Measurements from ENCODE around the gene SLC39A9.

DNA sequence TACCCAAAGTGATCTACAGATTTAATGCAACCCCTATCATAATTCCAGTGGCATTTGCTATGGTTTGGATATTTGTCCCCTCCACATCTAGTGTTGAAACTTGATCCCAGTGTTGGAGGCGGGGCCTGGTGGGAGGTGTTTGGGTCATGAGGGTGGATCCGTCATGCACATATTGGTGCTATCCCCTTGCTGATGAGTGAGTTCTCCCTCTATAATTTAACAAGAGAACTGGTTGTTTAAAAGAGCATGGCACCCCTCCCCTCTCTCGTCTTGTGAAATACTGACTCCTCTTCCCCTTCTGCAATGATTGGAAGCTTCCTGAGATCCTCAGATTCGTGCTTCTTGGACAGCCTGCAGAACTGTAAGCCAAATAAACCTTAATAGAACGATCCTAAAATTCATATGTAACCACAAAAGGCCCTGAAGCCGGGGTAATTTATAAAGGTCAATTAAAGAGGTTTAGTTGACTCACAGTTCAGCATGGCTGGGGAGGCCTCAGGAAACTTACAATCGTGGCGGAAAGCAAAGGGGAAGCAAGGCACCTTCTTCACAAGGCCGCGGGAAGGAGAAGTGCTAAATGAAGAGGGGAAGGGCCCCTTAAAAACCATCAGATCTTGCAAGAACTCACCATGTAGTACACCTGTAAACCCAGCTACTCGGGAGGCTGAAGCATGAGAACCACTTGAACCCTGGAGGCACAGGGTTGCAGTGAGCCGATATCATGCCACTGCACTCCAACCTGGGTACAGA is 41.2 kb downstream of the SLC39A9 start:
- TF ChIP-seq, protein P1, sequence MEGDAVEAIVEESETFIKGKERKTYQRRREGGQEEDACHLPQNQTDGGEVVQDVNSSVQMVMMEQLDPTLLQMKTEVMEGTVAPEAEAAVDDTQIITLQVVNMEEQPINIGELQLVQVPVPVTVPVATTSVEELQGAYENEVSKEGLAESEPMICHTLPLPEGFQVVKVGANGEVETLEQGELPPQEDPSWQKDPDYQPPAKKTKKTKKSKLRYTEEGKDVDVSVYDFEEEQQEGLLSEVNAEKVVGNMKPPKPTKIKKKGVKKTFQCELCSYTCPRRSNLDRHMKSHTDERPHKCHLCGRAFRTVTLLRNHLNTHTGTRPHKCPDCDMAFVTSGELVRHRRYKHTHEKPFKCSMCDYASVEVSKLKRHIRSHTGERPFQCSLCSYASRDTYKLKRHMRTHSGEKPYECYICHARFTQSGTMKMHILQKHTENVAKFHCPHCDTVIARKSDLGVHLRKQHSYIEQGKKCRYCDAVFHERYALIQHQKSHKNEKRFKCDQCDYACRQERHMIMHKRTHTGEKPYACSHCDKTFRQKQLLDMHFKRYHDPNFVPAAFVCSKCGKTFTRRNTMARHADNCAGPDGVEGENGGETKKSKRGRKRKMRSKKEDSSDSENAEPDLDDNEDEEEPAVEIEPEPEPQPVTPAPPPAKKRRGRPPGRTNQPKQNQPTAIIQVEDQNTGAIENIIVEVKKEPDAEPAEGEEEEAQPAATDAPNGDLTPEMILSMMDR (IDR thresholded peaks at IDR 0.05), result no peak
- TF ChIP-seq KDM1A (IDR thresholded peaks at IDR 0.05; ENCODE audit: low read depth), result no peak
- TF ChIP-seq CEBPB (IDR thresholded peaks at IDR 0.05), result no peak
- no peak for TF ChIP-seq POLR2A (IDR thresholded peaks at IDR 0.05; ENCODE audit: low read length)
- TF ChIP-seq HOXA7 (CRISPR knock-in tag; IDR thresholded peaks at IDR 0.05), result no peak
- TF ChIP-seq SMC3 (IDR thresholded peaks at IDR 0.05), result no peak
- no peak for TF ChIP-seq CBX2 (IDR thresholded peaks at IDR 0.05; ENCODE audit: borderline replicate concordance, low read depth)
- no peak for TF ChIP-seq RFX5 (IDR thresholded peaks at IDR 0.05)
